Subcutaneous adipose tissue (tissue), 4 donors: Measurements from ENCODE around the gene UBE2E2. TPM values are rescaled to one million over a fixed set of nuclear protein-coding genes. Genes with fewer than 3 reads are reported as not detected.

Source experiments
- total RNA-seq, 4 donors: library from RNA; depleted of rRNA; stranded (reverse); fragments of >200 nt; gene quantifications; one replicate each; pipeline ENCODE4 v1.1.0, GENCODE V29; 2016
- TF ChIP-seq, protein P1 (sequence below): fragments of 450-650 bp; IDR thresholded peaks from one replicate; pipeline ENCODE4 v1.5.1; 2016; ENCODE audit warnings: low read depth, mild to moderate bottlenecking, control low read depth, antibody characterized with exemption, moderate library complexity

UBE2E2 gene
- total RNA-seq, 4 donors from 2014 or later: 48.0 to 89.0 (median 63.4) TPM

DNA sequence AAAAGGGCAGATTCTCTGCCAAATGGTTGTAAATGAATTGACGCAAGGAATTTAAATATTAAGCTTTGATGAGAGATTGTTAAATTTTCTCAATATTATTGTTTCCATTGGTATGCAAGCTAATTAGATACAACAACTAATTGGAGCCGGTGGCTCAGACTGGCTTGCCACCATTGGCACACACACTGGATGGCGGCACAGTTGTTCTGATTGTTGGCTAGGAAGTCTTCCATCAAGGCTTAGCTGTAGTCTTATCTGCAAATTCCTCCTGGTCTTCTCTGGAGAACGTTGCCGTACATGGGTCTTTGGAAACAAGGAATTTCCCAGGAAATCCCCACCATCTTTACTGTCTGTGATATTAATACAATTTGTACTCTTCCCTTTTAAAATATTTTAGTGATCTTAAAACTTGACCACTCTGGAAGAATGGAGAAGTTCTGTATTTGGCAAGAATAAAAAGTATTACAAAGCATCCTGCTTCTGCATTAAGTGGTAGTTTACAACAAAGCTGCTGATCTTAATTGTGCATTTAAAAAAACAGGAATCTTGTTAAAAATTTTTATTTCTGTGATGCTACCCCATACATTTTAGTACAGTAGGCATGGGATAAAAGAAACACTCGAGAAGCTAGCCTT lies 126.5 kb downstream of the UBE2E2 start:
- TF ChIP-seq, protein P1, sequence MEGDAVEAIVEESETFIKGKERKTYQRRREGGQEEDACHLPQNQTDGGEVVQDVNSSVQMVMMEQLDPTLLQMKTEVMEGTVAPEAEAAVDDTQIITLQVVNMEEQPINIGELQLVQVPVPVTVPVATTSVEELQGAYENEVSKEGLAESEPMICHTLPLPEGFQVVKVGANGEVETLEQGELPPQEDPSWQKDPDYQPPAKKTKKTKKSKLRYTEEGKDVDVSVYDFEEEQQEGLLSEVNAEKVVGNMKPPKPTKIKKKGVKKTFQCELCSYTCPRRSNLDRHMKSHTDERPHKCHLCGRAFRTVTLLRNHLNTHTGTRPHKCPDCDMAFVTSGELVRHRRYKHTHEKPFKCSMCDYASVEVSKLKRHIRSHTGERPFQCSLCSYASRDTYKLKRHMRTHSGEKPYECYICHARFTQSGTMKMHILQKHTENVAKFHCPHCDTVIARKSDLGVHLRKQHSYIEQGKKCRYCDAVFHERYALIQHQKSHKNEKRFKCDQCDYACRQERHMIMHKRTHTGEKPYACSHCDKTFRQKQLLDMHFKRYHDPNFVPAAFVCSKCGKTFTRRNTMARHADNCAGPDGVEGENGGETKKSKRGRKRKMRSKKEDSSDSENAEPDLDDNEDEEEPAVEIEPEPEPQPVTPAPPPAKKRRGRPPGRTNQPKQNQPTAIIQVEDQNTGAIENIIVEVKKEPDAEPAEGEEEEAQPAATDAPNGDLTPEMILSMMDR: no peak

DNA sequence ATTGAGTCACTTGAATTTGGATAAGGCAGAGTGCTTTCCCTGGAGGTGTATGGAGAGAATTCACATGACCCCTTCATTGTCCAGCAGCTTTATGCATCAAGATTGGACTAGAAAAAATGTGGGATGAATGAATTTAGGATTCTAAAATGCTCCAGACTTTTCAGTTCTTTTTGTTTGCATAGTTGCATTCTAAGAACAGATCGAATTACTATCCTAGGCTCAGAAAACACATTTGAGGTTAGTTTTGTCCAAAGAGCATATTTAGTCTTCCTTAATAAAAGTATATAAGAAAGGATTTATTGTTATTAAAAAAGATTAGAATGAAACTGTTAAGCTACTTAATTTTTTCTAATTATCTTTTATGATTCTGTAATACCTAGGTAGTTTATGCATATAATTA lies 127.4 kb downstream of the UBE2E2 start:
- TF ChIP-seq, protein P1: no peak

GRCh38 chr3:23331141-23331935 lies 128.2 kb downstream of the UBE2E2 start:
- TF ChIP-seq, protein P1: no peak

- TF ChIP-seq, protein P1: no peak
These were observed 130.5 kb downstream of the UBE2E2 start for GRCh38 chr3:23333633-23334032.

DNA sequence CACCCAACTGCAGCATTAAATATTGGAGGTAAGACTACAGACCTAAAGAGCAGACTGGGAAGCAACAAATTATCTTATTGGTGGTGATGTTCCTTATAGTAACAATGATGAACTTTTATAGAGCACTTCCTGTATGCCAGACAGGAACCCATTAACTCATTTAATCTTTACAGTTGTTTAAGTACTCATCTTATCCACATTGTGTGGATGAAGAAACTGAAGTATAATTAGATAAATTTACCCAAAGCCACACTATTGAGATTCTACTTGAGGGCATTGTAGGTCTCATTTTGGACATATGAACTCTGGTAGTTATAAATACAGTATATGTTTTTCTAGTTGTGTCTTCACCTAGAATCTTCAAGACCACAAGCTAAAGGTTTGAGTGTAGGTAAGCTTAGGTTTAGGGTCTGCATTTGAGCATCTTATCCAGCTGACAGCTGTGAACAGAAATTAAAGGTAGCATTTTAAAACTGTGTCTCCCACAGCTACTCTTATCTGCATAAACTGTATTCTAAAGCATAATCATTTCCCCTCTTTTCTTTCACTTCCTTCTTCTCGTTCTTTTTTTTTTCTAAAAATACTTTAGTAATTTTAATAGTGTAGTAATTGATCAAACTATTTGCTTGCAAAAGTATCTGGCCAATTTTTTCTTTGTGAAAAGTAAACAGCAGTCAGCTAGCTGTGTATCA lies 138.2 kb downstream of the UBE2E2 start:
- TF ChIP-seq, protein P1: no peak

DNA sequence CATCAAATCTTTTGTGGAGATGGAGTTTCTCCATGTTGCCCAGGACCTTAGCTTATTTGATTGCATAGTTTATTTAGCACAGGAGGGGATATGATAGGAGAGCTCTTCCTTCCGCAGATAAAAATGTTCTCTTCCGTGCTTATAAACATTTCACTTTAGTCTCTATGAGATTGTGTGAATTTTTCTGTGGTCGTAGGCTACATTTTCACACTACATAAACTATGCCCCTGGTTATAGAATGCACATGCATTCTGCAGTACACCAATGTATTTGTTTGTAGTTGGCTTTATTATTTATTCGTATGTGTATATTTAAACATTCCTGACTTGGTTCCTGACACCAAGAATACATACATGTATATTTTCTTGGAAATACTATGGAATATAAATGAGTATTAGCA lies 139.2 kb downstream of the UBE2E2 start:
- TF ChIP-seq, protein P1: no peak

- TF ChIP-seq, protein P1: no peak
These were observed 140.4 kb downstream of the UBE2E2 start for GRCh38 chr3:23343509-23343908.
